ENCODE data around the gene USP53.

DNA sequence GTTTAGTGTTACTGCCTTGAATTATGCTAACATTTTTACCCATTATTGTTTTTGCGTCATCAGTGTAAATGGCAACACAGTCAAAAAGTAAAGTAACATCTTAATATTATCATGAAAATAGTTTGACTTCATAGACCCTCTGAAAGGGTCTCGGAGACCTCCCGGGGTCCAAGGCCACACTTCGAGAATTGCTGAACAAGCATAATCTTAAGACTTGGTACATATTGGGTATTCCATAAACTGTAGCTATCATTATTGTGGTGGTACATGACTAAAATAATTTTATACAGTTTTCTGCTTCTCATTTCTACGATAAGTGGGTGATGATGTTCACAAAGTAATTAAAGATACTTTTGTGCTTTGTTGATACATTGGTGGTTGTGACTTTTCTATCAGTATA, 76.8 kb downstream of the USP53 start:
- no peak for TF ChIP-seq EZH2phosphoT487 (conservative IDR thresholded peaks at IDR 0.05; ENCODE audit: low read length)
- TF ChIP-seq, protein P1, sequence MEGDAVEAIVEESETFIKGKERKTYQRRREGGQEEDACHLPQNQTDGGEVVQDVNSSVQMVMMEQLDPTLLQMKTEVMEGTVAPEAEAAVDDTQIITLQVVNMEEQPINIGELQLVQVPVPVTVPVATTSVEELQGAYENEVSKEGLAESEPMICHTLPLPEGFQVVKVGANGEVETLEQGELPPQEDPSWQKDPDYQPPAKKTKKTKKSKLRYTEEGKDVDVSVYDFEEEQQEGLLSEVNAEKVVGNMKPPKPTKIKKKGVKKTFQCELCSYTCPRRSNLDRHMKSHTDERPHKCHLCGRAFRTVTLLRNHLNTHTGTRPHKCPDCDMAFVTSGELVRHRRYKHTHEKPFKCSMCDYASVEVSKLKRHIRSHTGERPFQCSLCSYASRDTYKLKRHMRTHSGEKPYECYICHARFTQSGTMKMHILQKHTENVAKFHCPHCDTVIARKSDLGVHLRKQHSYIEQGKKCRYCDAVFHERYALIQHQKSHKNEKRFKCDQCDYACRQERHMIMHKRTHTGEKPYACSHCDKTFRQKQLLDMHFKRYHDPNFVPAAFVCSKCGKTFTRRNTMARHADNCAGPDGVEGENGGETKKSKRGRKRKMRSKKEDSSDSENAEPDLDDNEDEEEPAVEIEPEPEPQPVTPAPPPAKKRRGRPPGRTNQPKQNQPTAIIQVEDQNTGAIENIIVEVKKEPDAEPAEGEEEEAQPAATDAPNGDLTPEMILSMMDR (IDR thresholded peaks at IDR 0.05; ENCODE audit: insufficient read depth, low read length, poor library complexity, severe bottlenecking) = no peak

Data from SU-DHL-6 (cell line).